ENCODE results near the gene MICAL2. TPM values are rescaled to one million over a fixed set of nuclear protein-coding genes. Genes with fewer than 3 reads are reported as not detected.

MICAL2 gene
- total RNA-seq, 4 donors from 2014 or later, result 24.7 to 53.7 (median 37.0) TPM

- no peaks in the 10 kb centered on the region for H3K4me1 ChIP-seq
- no peak overlapping the region for H3K27ac ChIP-seq
- no peak overlapping the region for H3K4me3 ChIP-seq
- ATAC-seq, result no peak
- H3K27me3 ChIP-seq, result no peaks in the 10 kb centered on the region
- intact Hi-C loops (cut with DNase I; ENCODE audit: low total_unique reads) (no loop called here), in situ Hi-C loops (cut with MboI; ENCODE audit: low sequenced_read_pairs in 4 of 4) (no loop called here)
- H3K9me3 ChIP-seq, result no peaks in the 10 kb centered on the region
- H3K36me3 ChIP-seq, result no peaks in the 10 kb centered on the region
- DNase-seq, result no peak
- no peak for TF ChIP-seq CTCF (IDR thresholded peaks at IDR 0.05 in 4 of 5, conservative IDR thresholded peaks at IDR 0.05 in 1 of 5)
- no peak for TF ChIP-seq POLR2A (IDR thresholded peaks at IDR 0.05)
Measured at GRCh38 chr11:12190511-12190910, 80.1 kb downstream of the MICAL2 start.

DNA sequence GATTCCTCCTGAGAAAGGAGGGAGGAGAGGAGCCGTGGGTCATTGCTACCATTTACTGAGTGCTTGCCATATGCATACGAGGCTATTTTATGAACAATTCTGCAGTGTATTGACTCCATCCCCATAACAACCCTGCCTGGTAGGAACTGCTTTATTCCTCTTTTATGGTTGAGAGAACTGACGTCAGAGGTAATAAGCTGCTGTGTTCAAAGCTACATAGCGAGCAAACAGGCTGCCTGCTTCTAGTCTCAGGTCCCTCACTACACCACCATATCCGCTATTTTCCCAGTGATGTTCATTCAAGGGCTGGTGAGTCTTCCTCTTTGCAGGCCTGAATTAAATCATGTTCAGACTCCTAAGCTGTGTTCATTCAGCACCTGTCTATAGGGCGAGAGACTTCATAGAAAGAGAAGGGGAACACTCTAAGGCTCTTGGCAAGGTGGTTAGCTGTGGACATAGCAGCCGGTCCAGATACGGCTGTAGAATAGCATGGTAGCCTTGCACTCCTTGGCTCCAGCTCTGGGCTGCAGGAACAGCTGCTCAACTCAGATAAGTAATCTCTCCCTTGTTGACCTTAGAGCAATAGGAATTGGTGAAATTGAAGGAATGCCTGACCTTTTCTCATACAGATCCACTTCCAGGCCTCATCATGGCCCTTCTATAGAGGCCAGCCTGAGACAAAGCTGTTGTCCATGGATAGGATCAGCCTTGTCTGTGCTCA, 82.6 kb downstream of the MICAL2 start:
- Histone ChIP-seq H3K4me3 (no peak overlapping the region), H3K9me3 (no peaks in the 10 kb centered on the region), H3K36me3 (no peaks in the 10 kb centered on the region), H3K4me1 (no peaks in the 10 kb centered on the region), H3K27ac (no peak overlapping the region), H3K27me3 (no peaks in the 10 kb centered on the region)
- in situ Hi-C loops (cut with MboI; ENCODE audit: low sequenced_read_pairs in 4 of 4) (no loop called here), intact Hi-C loops (cut with DNase I; ENCODE audit: low total_unique reads) (no loop called here)
- DNase-seq (no peak), ATAC-seq (no peak)
- no peak for TF ChIP-seq CTCF (IDR thresholded peaks at IDR 0.05 in 4 of 5, conservative IDR thresholded peaks at IDR 0.05 in 1 of 5)
- no peak for TF ChIP-seq POLR2A (IDR thresholded peaks at IDR 0.05)

DNA sequence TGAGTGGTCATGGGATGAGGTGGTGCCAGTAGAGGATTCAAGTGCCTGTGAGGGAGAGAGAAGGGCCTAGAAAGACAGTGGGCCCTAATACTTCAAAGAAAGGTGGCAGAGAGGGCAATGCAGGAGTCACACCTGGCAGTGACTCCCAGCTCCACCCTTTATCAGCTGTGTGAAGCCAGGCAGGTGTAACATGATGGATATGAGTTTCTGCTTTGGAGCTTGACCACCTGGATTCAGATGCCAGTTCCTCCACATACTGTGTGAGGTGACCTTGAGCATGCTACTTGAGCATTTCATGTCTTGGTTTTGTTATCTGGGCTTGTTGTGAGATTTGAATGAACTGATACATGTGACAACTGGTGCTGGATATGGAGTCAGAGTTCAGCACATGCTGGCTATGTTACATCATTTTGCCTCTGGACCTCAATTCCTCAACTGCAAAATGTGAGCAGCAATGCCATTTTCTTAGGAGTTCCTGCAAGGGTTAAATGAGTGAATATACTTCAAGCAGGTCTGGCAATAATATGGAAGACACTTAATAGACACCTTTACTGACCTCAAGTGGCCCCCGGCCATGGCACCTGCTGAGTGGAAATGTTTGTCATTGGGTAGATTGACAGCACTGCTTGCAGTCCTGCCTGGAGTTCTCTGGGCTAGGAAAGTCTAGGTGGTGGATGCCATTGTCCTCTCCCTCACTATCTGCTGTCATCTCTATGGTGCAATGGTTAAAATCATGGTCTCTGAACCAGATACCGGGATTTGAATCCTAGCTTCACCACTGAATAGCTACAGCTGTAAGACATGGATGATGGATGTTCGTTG, 83.3 kb downstream of the MICAL2 start:
- Histone ChIP-seq H3K36me3 (no peaks in the 10 kb centered on the region), H3K27ac (no peak overlapping the region), H3K27me3 (no peaks in the 10 kb centered on the region), H3K4me3 (no peak overlapping the region), H3K4me1 (no peaks in the 10 kb centered on the region), H3K9me3 (no peaks in the 10 kb centered on the region)
- intact Hi-C loops (cut with DNase I; ENCODE audit: low total_unique reads), result no loop called here
- no peak for ATAC-seq
- DNase-seq, result no peak
- in situ Hi-C loops (cut with MboI; ENCODE audit: low sequenced_read_pairs in 4 of 4), result no loop called here
- TF ChIP-seq CTCF (IDR thresholded peaks at IDR 0.05 in 4 of 5, conservative IDR thresholded peaks at IDR 0.05 in 1 of 5) (no peak), POLR2A (IDR thresholded peaks at IDR 0.05) (no peak)

DNA sequence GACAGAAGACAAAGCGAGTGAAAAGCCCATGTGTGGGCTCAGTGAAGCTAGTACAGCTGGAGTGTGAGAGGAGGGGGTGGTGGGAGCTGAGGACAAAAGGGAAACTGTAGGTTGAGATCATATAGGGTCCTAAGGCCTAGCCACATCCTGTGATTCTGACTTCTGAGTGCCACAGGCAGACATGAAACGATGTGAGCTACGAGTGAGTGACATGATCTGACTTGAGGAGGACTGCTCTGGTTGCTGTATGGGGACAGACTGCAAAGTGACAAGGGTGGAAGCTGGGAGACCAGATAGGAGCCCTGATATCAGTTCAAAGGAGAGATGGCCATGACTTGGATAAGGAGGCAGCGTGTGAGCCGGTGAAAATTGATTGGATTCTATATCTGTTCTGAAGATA, 85.4 kb downstream of the MICAL2 start:
- in situ Hi-C loops (cut with MboI; ENCODE audit: low sequenced_read_pairs in 4 of 4) (no loop called here), intact Hi-C loops (cut with DNase I; ENCODE audit: low total_unique reads) (no loop called here)
- Histone ChIP-seq H3K27me3 (no peaks in the 10 kb centered on the region), H3K36me3 (no peaks in the 10 kb centered on the region), H3K9me3 (no peaks in the 10 kb centered on the region), H3K27ac (no peak overlapping the region), H3K4me1 (peaks cover 2 to 7% of the 10 kb centered on the region in 2 donors), H3K4me3 (no peak overlapping the region)
- no peak for TF ChIP-seq POLR2A (IDR thresholded peaks at IDR 0.05)
- no peak for TF ChIP-seq CTCF (IDR thresholded peaks at IDR 0.05 in 4 of 5, conservative IDR thresholded peaks at IDR 0.05 in 1 of 5)
- no peak for DNase-seq
- ATAC-seq, result no peak

Measured in gastrocnemius medialis (tissue), 4 donors.